Caco-2 (cell line): ENCODE results near the gene FAM78A. TPM values are rescaled to one million over a fixed set of nuclear protein-coding genes. Genes with fewer than 3 reads are reported as not detected.

Experiments used
- BruUV-seq: library from RNA; stranded (reverse); fragments of 400-500 nt; replicated peaks from 2 replicates; lab custom pipeline; 2021; lab: Mats Ljungman, UMichigan
- CTCF ChIA-PET: fragments of 300-600 bp; sonication (Branson Sonifier 250); formaldehyde crosslinking; loops from one replicate; lab custom pipeline; 2022; ENCODE audit warnings: antibody characterized with exemption; lab: Charles Lee
- POLR2A ChIA-PET: fragments of 300-600 bp; sonication (Branson Sonifier 250); formaldehyde crosslinking; loops from one replicate; lab custom pipeline; 2022; ENCODE audit warnings: antibody characterized with exemption; lab: Charles Lee
- DNase-seq, 2 experiments: peaks; one replicate each; pipeline versions ENCODE4 v3.0.0 to v3.0.0-alpha.2; 2020 to 2022
- H3K27me3 ChIP-seq: replicated peaks from 2 replicates; pipeline ENCODE4 v1.6.0; 2011; ENCODE audit warnings: low read length; ENCODE audit not compliant: control insufficient read depth, insufficient read depth
- H3K36me3 ChIP-seq: 2 replicates; pipeline ENCODE4 v1.5.1; 2011; ENCODE audit warnings: low read length; ENCODE audit not compliant: control insufficient read depth, insufficient read depth
- H3K4me1 ChIP-seq: fragments of 250-450 bp; sonication (Bioruptor Pico); 2 replicates; pipeline ENCODE4 v1.5.1; 2020; ENCODE audit warnings: mild to moderate bottlenecking
- H3K4me3 ChIP-seq: 2 replicates; pipeline ENCODE4 v1.5.1; 2011; ENCODE audit warnings: low read depth, mild to moderate bottlenecking, control low read depth, low read length
- H3K9me3 ChIP-seq: fragments of 250-450 bp; sonication (Bioruptor Pico); 2 replicates; pipeline ENCODE4 v1.5.1; 2020; ENCODE audit warnings: mild to moderate bottlenecking, moderate library complexity
- H3K27ac Mint-ChIP-seq: one replicate; pipeline ENCODE4 v1.8.0; 2022; ENCODE audit warnings: mixed read lengths; ENCODE audit not compliant: unreplicated experiment
- H3K27me3 Mint-ChIP-seq: one replicate; pipeline ENCODE4 v1.8.0; 2022; ENCODE audit warnings: mixed read lengths; ENCODE audit not compliant: insufficient read depth, unreplicated experiment
- H3K36me3 Mint-ChIP-seq: one replicate; pipeline ENCODE4 v1.8.0; 2022; ENCODE audit warnings: mild to moderate bottlenecking, mixed read lengths; ENCODE audit not compliant: insufficient read depth, unreplicated experiment
- H3K4me1 Mint-ChIP-seq: one replicate; pipeline ENCODE4 v1.8.0; 2022; ENCODE audit warnings: low read depth, mixed read lengths; ENCODE audit not compliant: unreplicated experiment
- H3K4me3 Mint-ChIP-seq: one replicate; pipeline ENCODE4 v1.8.0; 2022; ENCODE audit warnings: mild to moderate bottlenecking, moderate library complexity, mixed read lengths; ENCODE audit not compliant: unreplicated experiment
- H3K9me3 Mint-ChIP-seq: one replicate; pipeline ENCODE4 v1.8.0; 2022; ENCODE audit warnings: mixed read lengths; ENCODE audit not compliant: unreplicated experiment
- intact Hi-C: fragments of 100-400 bp; cut with micrococcal nuclease; formaldehyde crosslinking; loops from one replicate; pipeline ENCODE4 v1.10.0; 2022; ENCODE audit not compliant: unreplicated experiment
- total RNA-seq: library from RNA; stranded (reverse); gene quantifications from 2 replicates; pipeline ENCODE4 v1.2.3, GENCODE V29; 2022
- TF ChIP-seq, protein P1 (sequence below), 2 experiments: fragments of 200-600 bp in 1 of 2; IDR thresholded peaks; 1 replicate in 1 of 2; 2 replicates in 1 of 2; pipeline versions ENCODE4 v1.5.1 to v1.8.0; 2011 to 2022; ENCODE audit warnings: antibody characterized with exemption in 1 of 2, control low read depth in 1 of 2, inconsistent platforms in 1 of 2, low read depth in 1 of 2, low read length in 1 of 2, mild to moderate bottlenecking in 1 of 2, moderate library complexity in 1 of 2; ENCODE audit not compliant: insufficient read depth in 1 of 2, severe bottlenecking in 1 of 2, unreplicated experiment in 1 of 2

The FAM78A gene
- total RNA-seq, 1 experiment from 2014 or later, result 0.70 TPM

DNA sequence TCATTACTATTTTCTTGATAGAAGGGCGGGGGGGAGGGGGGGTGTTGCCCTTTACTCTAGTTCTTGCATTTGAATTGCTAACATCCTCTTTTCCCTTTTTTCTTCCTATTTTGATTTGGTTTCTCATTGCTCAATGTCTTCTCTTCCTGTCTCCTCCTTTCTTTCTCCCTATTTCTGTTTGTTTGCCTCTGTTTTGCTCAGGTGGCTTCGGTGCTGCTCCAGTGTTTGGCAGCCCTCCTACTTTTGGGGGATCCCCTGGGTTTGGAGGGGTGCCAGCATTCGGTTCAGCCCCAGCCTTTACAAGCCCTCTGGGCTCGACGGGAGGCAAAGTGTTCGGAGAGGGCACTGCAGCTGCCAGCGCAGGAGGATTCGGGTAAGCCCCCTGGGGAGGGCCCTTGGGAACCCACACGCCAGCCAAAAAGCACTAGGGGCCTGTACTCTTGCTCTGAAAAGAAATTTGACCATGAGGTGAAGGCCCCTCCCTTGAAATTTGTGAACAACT, 48.3 kb downstream of the FAM78A start:
- Histone ChIP-seq H3K27me3 (no peaks in the 10 kb centered on the region), H3K36me3 (no peaks in the 10 kb centered on the region; the same call in 1 of the 2 replicates), H3K9me3 (no peaks in the 10 kb centered on the region), H3K4me3 (no peak overlapping the region), H3K4me1 (no peaks in the 10 kb centered on the region)
- TF ChIP-seq, protein P1, sequence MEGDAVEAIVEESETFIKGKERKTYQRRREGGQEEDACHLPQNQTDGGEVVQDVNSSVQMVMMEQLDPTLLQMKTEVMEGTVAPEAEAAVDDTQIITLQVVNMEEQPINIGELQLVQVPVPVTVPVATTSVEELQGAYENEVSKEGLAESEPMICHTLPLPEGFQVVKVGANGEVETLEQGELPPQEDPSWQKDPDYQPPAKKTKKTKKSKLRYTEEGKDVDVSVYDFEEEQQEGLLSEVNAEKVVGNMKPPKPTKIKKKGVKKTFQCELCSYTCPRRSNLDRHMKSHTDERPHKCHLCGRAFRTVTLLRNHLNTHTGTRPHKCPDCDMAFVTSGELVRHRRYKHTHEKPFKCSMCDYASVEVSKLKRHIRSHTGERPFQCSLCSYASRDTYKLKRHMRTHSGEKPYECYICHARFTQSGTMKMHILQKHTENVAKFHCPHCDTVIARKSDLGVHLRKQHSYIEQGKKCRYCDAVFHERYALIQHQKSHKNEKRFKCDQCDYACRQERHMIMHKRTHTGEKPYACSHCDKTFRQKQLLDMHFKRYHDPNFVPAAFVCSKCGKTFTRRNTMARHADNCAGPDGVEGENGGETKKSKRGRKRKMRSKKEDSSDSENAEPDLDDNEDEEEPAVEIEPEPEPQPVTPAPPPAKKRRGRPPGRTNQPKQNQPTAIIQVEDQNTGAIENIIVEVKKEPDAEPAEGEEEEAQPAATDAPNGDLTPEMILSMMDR (IDR thresholded peaks at IDR 0.05; ENCODE audit: insufficient read depth in 1 of 2, low read depth in 1 of 2, low read length in 1 of 2, severe bottlenecking in 1 of 2, unreplicated experiment in 1 of 2), result no peak
- no peak overlapping the region for H3K4me3 Mint-ChIP-seq
- ChIA-PET CTCF (interaction anchor here (0.6 kb wide), 1 partner anchor 108 kb away, joined by 5 read pairs; no protein-coding TSS in a partner anchor), POLR2A (no interaction called here)
- peaks cover 48% of the 10 kb centered on the region for H3K36me3 Mint-ChIP-seq
- no peak overlapping the region for H3K27ac Mint-ChIP-seq
- no peak for DNase-seq
- H3K27me3 Mint-ChIP-seq, result no peaks in the 10 kb centered on the region
- no peaks in the 10 kb centered on the region for H3K9me3 Mint-ChIP-seq
- intact Hi-C loops, result no loop called here
- BruUV-seq, result no TSS peak
- no peaks in the 10 kb centered on the region for H3K4me1 Mint-ChIP-seq

DNA sequence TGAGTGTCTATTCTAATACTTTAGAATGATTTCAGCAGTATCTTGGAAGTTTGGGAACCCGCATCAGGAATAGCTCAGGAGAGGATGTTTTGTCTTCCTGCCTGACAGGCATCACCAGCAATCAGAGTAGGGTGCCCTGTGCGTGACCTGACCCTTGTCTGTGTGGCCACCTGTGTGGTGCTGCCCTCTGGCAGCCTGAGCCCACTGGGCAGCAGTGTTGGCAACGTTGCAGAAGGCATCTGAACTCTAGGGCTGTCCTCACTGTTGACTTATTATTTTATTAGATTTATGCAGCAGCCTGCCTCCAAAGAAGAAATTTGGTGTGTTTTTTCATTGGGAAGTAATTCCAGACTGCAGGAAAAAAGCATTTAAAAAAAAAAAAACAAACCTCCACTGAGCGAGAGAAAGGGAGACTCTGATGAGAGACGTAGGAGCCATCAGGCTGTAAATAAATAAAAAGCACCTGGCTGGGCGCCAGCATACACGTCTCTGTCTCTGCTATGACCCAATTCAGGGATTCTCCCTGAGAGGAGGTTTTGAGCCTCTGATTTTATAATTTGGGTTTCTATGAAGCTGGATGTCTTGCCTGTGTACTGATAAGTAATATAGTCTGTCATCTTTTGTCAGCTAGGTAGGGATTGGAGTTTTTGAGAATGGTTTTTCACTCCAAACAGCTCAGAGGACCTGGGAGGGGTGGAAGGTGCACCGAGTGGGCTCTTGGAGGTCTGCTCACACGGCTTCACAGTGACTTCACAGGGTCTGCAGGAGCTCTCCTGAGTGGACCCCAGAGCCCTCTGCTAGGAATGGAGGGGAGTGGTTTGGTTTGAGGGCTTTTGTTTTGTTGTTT, 49.0 kb downstream of the FAM78A start:
- Mint-ChIP-seq H3K4me3 (no peak overlapping the region), H3K9me3 (no peaks in the 10 kb centered on the region), H3K27ac (no peak overlapping the region), H3K4me1 (no peaks in the 10 kb centered on the region), H3K36me3 (peaks cover 44% of the 10 kb centered on the region), H3K27me3 (no peaks in the 10 kb centered on the region)
- intact Hi-C loops, result no loop called here
- no peaks in the 10 kb centered on the region for H3K27me3 ChIP-seq
- no peaks in the 10 kb centered on the region for H3K4me1 ChIP-seq
- POLR2A ChIA-PET, result no interaction called here
- CTCF ChIA-PET, result interaction anchor here (0.6 kb wide), 1 partner anchor 108 kb away, joined by 5 read pairs; no protein-coding TSS in a partner anchor
- no peaks in the 10 kb centered on the region; the same call in 1 of the 2 replicates for H3K36me3 ChIP-seq
- no peaks in the 10 kb centered on the region for H3K9me3 ChIP-seq
- DNase-seq, result no peak
- TF ChIP-seq, protein P1 (IDR thresholded peaks at IDR 0.05; ENCODE audit: insufficient read depth in 1 of 2, low read depth in 1 of 2, low read length in 1 of 2, severe bottlenecking in 1 of 2, unreplicated experiment in 1 of 2), result no peak
- H3K4me3 ChIP-seq, result no peak overlapping the region
- BruUV-seq, result no TSS peak

DNA sequence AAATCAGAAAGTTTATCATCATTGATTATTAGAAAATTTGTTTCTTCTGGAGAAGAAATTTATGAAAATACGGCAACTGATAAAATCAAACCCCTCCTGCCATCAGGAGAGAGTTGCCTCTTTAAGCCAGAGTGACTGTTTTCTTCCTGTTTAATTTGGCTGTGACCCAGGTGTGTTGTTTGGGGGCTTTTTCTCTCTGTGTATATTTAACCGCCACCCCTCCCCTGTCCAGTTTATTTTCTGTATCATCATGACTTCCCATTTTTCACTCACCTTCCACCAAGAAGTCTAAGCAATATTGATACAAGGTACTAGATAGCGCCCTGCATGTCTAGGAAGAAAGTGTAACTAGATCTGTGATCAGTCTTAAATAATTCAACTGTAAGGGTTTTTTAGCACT, 50.1 kb downstream of the FAM78A start:
- no peaks in the 10 kb centered on the region for H3K9me3 ChIP-seq
- no peak for DNase-seq
- intact Hi-C loops, result no loop called here
- no peaks in the 10 kb centered on the region for H3K27me3 ChIP-seq
- Mint-ChIP-seq H3K27me3 (no peaks in the 10 kb centered on the region), H3K9me3 (no peaks in the 10 kb centered on the region), H3K27ac (no peak overlapping the region), H3K4me3 (no peak overlapping the region), H3K36me3 (peaks cover 34% of the 10 kb centered on the region), H3K4me1 (no peaks in the 10 kb centered on the region)
- no peak overlapping the region for H3K4me3 ChIP-seq
- ChIA-PET CTCF (no interaction called here), POLR2A (no interaction called here)
- no peaks in the 10 kb centered on the region for H3K4me1 ChIP-seq
- TF ChIP-seq, protein P1 (IDR thresholded peaks at IDR 0.05; ENCODE audit: insufficient read depth in 1 of 2, low read depth in 1 of 2, low read length in 1 of 2, severe bottlenecking in 1 of 2, unreplicated experiment in 1 of 2), result no peak
- no TSS peak for BruUV-seq
- H3K36me3 ChIP-seq, result no peaks in the 10 kb centered on the region; the same call in 1 of the 2 replicates
